Heart left ventricle (tissue), 13 donors: ENCODE data around the gene SLC35G6.

ENCODE experiments used
- CTCF ChIP-seq, 12 donors: fragments of 200-600 bp; sonication (generic) in 4 of 12; IDR thresholded peaks; one replicate each; pipeline versions ENCODE4 v1.5.0 to v1.8.0; 2018 to 2022; ENCODE audit warnings: antibody characterized with exemption in 12 of 12, mild to moderate bottlenecking in 5 of 12
- POLR2A ChIP-seq, 2 donors: fragments of 450-650 bp; IDR thresholded peaks; one replicate each; pipeline ENCODE4 v1.6.1; 2017; ENCODE audit warnings: antibody characterized with exemption in 2 of 2, mild to moderate bottlenecking in 2 of 2, moderate library complexity in 2 of 2
- donor health status: ischemic (EF 13 %, LVEDD 7.1; RV severe dilation, severe dysfunction).
- donor health status: DM: no; HTN: yes; CAD: no.
- donor health status: DM: no; HTN: no; CAD: no.
- donor health status: ischemic (EF 25% LVEDD 6.9; RV normal size, moderate dysfunction).
- donor health status: ischemic (EF 25% LVEDD 5.7; RV mildly dilated, moderate dysfunction).
- donor health status: ischemic (EF 35%, LVEDD 5.7; RV mildly dilated, moderate dysfunction).
- donor health status: nonischemic (EF 11% LVEDD 7.7; RV severe dilation, severe dysfunction).
- donor health status: DM: yes; HTN: yes; CAD: no.
- donor health status: PGD.
- donor health status: ischemic (EF 29% LVEDD 5.4; RV normal size, mild dysfunction).
- donor health status: nonischemic (EF 23%, LVEDD 6.1; RV moderate dilation, normal function).

- TF ChIP-seq CTCF (IDR thresholded peaks at IDR 0.05) (no peak), POLR2A (IDR thresholded peaks at IDR 0.05) (no peak)
Measured at GRCh38 chr17:7442142-7442541, 39.1 kb upstream of the SLC35G6 start.
